MCF 10A (cell line): ENCODE data around the gene PSMD10. TPM values are rescaled to one million over a fixed set of nuclear protein-coding genes. Genes with fewer than 3 reads are reported as not detected.
A peak's percentile ranks its signal among the peaks of the same experiment; 100 is the strongest.

Source experiments
- BruUV-seq: library from RNA; stranded (reverse); fragments of 400-500 nt; replicated peaks from 2 replicates; lab custom pipeline; 2021; lab: Mats Ljungman, UMichigan
- CTCF ChIA-PET: fragments of 300-600 bp; sonication (Branson Sonifier 250); formaldehyde crosslinking; extraction: SDS; loops from one replicate; lab custom pipeline; 2021; ENCODE audit warnings: antibody characterized with exemption, inconsistent platforms; lab: Yijun Ruan, JAX
- POLR2A ChIA-PET: fragments of 300-600, 350-650 bp; sonication (Branson Sonifier 250); formaldehyde crosslinking; extraction: SDS; loops from one replicate; lab custom pipeline; 2020; ENCODE audit warnings: antibody characterized with exemption, inconsistent platforms; lab: Yijun Ruan, JAX
- DNase-seq: peaks from one replicate; pipeline ENCODE4 v3.0.0-alpha.2; 2018; ENCODE audit not compliant: unreplicated experiment
- H3K27ac Mint-ChIP-seq: one replicate; pipeline ENCODE4 v1.8.0; 2022; ENCODE audit warnings: mild to moderate bottlenecking, low read depth, mixed read lengths; ENCODE audit not compliant: unreplicated experiment
- H3K27me3 Mint-ChIP-seq: one replicate; pipeline ENCODE4 v1.8.0; 2022; ENCODE audit warnings: mixed read lengths; ENCODE audit not compliant: insufficient read depth, unreplicated experiment
- H3K36me3 Mint-ChIP-seq: one replicate; pipeline ENCODE4 v1.8.0; 2022; ENCODE audit warnings: mild to moderate bottlenecking, moderate library complexity, mixed read lengths; ENCODE audit not compliant: insufficient read depth, unreplicated experiment
- H3K4me1 Mint-ChIP-seq: one replicate; pipeline ENCODE4 v1.8.0; 2022; ENCODE audit warnings: mixed read lengths; ENCODE audit not compliant: insufficient read depth, unreplicated experiment
- H3K4me3 Mint-ChIP-seq: one replicate; pipeline ENCODE4 v1.8.0; 2022; ENCODE audit warnings: mild to moderate bottlenecking, moderate library complexity, mixed read lengths; ENCODE audit not compliant: unreplicated experiment
- H3K9me3 Mint-ChIP-seq: one replicate; pipeline ENCODE4 v1.8.0; 2022; ENCODE audit warnings: mixed read lengths; ENCODE audit not compliant: unreplicated experiment
- intact Hi-C: fragments of 100-400 bp; cut with micrococcal nuclease; formaldehyde crosslinking; loops from 2 replicates; pipeline ENCODE4 v1.14.1; 2022
- total RNA-seq: library from RNA; stranded (reverse); gene quantifications from 2 replicates; pipeline ENCODE4 v1.2.3, GENCODE V29; 2022
- TF ChIP-seq, protein P1 (sequence below): fragments of 200-600 bp; IDR thresholded peaks from one replicate; pipeline ENCODE4 v1.8.0; 2022; ENCODE audit warnings: antibody characterized with exemption, mild to moderate bottlenecking; ENCODE audit not compliant: unreplicated experiment

Gene PSMD10
- total RNA-seq, 1 experiment from 2014 or later: 52.6 TPM

- ChIA-PET CTCF (no interaction called here), POLR2A (no interaction called here)
- Mint-ChIP-seq H3K27me3 (peaks cover 88% of the 10 kb centered on the region), H3K4me1 (no peaks in the 10 kb centered on the region), H3K9me3 (no peaks in the 10 kb centered on the region), H3K36me3 (peaks cover 6% of the 10 kb centered on the region), H3K27ac (no peak overlapping the region), H3K4me3 (no peak overlapping the region)
- TF ChIP-seq, protein P1, sequence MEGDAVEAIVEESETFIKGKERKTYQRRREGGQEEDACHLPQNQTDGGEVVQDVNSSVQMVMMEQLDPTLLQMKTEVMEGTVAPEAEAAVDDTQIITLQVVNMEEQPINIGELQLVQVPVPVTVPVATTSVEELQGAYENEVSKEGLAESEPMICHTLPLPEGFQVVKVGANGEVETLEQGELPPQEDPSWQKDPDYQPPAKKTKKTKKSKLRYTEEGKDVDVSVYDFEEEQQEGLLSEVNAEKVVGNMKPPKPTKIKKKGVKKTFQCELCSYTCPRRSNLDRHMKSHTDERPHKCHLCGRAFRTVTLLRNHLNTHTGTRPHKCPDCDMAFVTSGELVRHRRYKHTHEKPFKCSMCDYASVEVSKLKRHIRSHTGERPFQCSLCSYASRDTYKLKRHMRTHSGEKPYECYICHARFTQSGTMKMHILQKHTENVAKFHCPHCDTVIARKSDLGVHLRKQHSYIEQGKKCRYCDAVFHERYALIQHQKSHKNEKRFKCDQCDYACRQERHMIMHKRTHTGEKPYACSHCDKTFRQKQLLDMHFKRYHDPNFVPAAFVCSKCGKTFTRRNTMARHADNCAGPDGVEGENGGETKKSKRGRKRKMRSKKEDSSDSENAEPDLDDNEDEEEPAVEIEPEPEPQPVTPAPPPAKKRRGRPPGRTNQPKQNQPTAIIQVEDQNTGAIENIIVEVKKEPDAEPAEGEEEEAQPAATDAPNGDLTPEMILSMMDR: no peak
- DNase-seq: no peak
- no TSS peak for BruUV-seq
- intact Hi-C loops: no loop called here
Measured at GRCh38 chrX:108105473-108105872, 14.1 kb upstream of the PSMD10 start.

DNA sequence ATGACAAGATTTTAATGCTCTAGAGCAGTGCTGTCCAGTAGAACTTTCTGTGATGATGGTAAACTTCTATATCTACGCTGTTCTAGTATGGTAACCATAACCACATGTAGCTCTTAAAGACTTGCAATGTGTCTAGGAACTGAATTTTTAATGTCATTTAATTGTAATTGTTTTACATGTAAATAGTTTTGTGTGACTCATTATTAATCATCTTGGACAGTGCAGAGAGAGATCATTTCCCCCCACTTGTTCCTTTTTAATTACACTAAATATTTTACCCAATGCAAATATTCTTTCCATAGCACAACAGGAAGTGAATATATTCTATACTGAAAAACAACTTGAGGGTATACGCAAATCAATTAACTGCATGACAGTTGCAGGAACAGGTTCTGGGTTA is 6.0 kb upstream of the PSMD10 start:
- intact Hi-C loops: no loop called here
- peaks cover 6% of the 10 kb centered on the region for H3K36me3 Mint-ChIP-seq
- H3K27me3 Mint-ChIP-seq: peaks cover 49% of the 10 kb centered on the region
- H3K4me1 Mint-ChIP-seq: no peaks in the 10 kb centered on the region
- DNase-seq: no peak
- TF ChIP-seq, protein P1: no peak
- POLR2A ChIA-PET: interaction anchor here (0.7 kb wide), 1 partner anchor 7 kb away, joined by 3 read pairs; no protein-coding TSS in a partner anchor
- no peak overlapping the region for H3K4me3 Mint-ChIP-seq
- BruUV-seq: no TSS peak
- H3K27ac Mint-ChIP-seq: no peak overlapping the region
- CTCF ChIA-PET: no interaction called here
- no peaks in the 10 kb centered on the region for H3K9me3 Mint-ChIP-seq

- H3K4me3 Mint-ChIP-seq: no peak overlapping the region
- POLR2A ChIA-PET: interaction anchor here (0.6 to 2.4 kb wide), 21 partner anchors 9 to 1288 kb away, joined by 3 to 61 read pairs (median 5); partner anchors contain the start of genes COL4A5 and PRPS1
- peaks cover 41% of the 10 kb centered on the region for H3K27me3 Mint-ChIP-seq
- TF ChIP-seq, protein P1: no peak
- peaks cover 6% of the 10 kb centered on the region for H3K36me3 Mint-ChIP-seq
- TSS peak; percentile 57 for BruUV-seq
- no peak overlapping the region for H3K27ac Mint-ChIP-seq
- intact Hi-C loops: no loop called here
- H3K9me3 Mint-ChIP-seq: no peaks in the 10 kb centered on the region
- CTCF ChIA-PET: interaction anchor here (0.6 to 1.8 kb wide), 5 partner anchors 21 to 213 kb away, joined by 3 to 7 read pairs (median 4); no protein-coding TSS in a partner anchor
- no peak for DNase-seq
- H3K4me1 Mint-ChIP-seq: no peaks in the 10 kb centered on the region
Measured at GRCh38 chrX:108091878-108092291, 543 bp upstream of the PSMD10 start.

- ChIA-PET POLR2A (interaction anchor here (0.7 to 2.4 kb wide), 16 partner anchors 10 to 462 kb away, joined by 3 to 61 read pairs (median 6); partner anchors contain the start of gene PRPS1), CTCF (interaction anchor here (0.6 to 1.8 kb wide), 4 partner anchors 32 to 567 kb away, joined by 4 to 7 read pairs (median 4); no protein-coding TSS in a partner anchor)
- Mint-ChIP-seq H3K36me3 (peaks cover 14% of the 10 kb centered on the region), H3K4me3 (no peak overlapping the region), H3K9me3 (no peaks in the 10 kb centered on the region), H3K4me1 (no peaks in the 10 kb centered on the region), H3K27me3 (peaks cover 51% of the 10 kb centered on the region), H3K27ac (no peak overlapping the region)
- peak; percentile 19 for DNase-seq
- BruUV-seq: TSS peak; percentile 75
- intact Hi-C loops: no loop called here
- TF ChIP-seq, protein P1: no peak
Measured at GRCh38 chrX:108090491-108091263, 665 bp downstream of the PSMD10 start.
